GM12875 (cell line): ENCODE results near the gene VANGL2.
A peak's percentile ranks its signal among the peaks of the same experiment; 100 is the strongest.

ENCODE experiments used
- H3K4me3 ChIP-seq: one replicate; pipeline ENCODE4 v1.5.1; 2011; ENCODE audit warnings: low read depth, low read length, control low read depth
- TF ChIP-seq, protein P1 (sequence below): IDR thresholded peaks from 2 replicates; pipeline ENCODE4 v1.5.1; 2011; ENCODE audit warnings: low read depth, mild to moderate bottlenecking, control low read depth, inconsistent platforms, low read length, moderate library complexity, borderline replicate concordance; ENCODE audit not compliant: insufficient read depth

Gene VANGL2

DNA sequence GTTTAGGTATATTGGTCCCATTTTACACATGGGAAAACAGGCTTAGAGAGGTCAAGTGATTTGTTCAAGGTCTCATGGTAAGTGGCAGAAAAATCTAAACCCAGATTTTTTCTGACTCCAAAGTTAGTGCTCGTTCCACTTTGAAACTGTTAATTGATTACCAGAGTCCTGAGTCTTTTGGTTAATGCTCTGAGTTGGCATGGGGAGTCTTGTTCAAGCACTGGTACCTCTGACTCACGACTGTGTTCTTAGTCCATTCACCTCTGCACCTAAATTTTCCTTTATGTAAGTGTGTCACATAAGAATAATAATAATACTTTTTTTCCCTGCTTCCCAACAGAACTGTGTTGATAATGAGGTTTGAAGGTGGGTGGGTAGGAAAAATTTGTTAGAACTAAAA, 59.3 kb downstream of the VANGL2 start:
- TF ChIP-seq, protein P1, sequence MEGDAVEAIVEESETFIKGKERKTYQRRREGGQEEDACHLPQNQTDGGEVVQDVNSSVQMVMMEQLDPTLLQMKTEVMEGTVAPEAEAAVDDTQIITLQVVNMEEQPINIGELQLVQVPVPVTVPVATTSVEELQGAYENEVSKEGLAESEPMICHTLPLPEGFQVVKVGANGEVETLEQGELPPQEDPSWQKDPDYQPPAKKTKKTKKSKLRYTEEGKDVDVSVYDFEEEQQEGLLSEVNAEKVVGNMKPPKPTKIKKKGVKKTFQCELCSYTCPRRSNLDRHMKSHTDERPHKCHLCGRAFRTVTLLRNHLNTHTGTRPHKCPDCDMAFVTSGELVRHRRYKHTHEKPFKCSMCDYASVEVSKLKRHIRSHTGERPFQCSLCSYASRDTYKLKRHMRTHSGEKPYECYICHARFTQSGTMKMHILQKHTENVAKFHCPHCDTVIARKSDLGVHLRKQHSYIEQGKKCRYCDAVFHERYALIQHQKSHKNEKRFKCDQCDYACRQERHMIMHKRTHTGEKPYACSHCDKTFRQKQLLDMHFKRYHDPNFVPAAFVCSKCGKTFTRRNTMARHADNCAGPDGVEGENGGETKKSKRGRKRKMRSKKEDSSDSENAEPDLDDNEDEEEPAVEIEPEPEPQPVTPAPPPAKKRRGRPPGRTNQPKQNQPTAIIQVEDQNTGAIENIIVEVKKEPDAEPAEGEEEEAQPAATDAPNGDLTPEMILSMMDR = no peak
- H3K4me3 ChIP-seq = no peak overlapping the region

DNA sequence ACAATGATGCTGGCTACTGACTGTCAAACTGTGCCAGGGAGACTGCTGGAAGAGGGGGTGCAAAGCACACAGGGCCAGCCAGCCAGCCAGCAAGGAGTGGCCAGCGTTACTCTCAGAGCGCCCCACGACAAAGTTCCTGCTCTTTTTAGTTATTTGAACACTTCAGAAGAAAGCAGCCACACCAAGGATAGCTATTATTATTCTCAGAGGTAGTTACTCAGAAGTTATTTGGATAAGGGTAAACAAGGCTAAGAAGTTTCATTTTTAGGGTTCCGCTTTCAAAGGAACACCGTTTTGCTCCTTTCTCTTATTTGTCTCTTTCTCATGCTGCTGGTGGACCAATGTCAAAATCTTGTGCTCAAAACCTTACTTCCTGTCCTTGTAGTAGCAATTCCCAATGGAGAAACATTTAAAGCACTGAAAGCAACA, 59.9 kb downstream of the VANGL2 start:
- H3K4me3 ChIP-seq = peak overlapping the region; percentile 5
- TF ChIP-seq, protein P1 = no peak

DNA sequence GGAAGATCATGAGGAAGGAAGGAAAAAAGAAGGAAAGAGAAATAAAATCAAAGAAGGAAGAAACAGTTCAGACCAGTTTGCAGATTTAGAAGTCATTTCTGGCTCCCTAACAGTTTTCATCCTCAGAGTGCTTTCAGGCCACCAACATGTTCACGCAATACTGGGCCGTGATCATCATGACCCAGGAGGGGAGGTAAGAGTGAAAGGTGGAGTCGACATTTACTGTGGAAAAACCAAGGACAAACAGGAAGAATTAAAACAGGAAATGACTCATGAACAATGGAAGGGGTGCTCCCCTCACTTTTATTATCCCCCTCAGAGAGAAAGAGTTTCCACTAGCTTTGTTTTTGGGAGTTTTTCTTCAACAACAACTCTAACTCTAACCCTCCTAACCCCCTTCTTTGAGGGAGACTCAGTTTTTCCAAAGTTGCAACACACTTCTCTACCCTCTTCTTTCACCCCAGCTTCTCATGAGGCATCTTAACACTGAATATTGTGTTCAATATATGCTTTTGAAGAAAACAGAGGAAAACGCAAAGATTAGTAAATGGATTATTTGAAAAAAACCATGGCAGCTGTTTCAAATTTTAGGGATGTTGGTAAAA, 60.4 kb downstream of the VANGL2 start:
- TF ChIP-seq, protein P1 = no peak
- H3K4me3 ChIP-seq = peak overlapping the region; percentile 5

DNA sequence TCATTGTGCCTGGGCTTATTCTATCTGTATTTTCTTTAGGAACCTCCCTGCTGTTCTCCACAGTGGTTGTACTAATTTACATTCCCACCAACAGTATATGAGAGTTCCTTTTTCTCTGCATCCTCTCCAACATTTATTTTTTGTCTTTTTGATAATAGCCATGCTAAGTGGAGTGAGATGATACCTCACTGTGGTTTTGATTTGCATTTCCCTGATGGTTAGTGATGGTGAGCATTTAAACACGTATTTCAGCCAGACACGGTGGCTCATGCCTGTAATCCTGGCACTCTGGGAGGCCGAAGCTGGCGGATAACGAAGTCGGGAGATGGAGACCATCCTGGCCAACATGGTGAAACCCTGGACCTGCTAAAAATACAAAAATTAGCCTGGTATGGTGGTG, 64.8 kb downstream of the VANGL2 start:
- no peak overlapping the region for H3K4me3 ChIP-seq

DNA sequence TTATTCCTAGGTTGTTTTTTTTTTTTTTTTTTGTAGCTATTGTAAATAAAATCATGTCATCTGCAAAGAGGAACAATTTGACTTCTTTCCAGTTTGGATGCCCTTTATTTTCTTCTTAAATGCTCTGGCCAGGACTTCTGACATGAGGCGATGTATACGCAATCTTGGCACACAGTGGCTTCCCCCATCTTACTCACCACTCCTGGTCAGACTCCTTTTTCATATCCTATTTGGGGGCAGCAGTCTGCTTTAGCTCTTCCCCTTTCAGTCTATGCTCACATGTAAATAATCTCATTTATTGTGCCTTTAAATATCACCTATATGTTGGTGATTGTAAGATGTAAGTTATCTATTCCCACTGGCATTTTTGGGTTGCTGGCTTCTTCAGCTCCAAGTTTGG, 66.6 kb downstream of the VANGL2 start:
- TF ChIP-seq, protein P1 = no peak
- no peak overlapping the region for H3K4me3 ChIP-seq

More for the DNA sequence above, 64.8 kb downstream of the VANGL2 start:
- TF ChIP-seq, protein P1 = no peak

DNA sequence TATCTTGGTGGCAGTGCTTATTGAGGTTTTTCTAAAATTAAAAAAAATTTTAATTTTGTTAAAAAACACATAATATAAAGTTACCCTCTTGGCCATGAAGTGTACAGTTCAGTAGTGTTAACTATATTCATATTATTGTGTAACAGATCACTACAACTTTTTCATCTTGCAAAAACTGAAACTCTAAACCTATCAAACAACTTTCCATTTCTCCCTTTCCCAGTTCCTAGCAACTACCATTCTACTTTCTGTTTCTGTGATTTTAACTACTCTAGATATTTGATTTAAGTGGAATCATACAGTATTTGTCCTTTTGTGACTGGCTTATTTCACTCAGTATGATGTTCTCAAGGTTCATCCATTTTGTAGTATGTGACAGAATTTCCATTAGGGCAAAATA, 67.2 kb downstream of the VANGL2 start:
- TF ChIP-seq, protein P1 = no peak
- no peak overlapping the region for H3K4me3 ChIP-seq

DNA sequence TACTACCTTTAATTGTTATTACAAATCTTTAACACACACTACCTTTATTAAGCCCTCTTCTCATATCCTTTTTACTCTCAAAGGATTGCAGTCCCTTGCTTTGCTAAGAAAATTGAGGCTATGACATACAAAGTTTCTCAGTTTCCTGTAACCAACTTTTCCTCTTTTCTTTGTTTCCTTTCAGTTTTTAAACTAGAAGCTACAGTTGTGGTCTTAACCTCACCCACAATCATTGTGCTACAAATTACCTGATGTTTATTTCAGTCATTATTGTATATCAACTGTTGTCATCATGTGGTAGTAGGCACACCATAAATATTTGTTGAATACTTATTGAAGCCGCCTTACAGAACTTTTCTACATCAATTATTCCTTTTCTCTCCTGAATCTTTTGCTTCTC, 70.9 kb downstream of the VANGL2 start:
- TF ChIP-seq, protein P1 = no peak
- H3K4me3 ChIP-seq = no peak overlapping the region
